Mucosa of gallbladder (tissue), 1 donor: ENCODE data around the gene DNAJC5. TPM values are rescaled to one million over a fixed set of nuclear protein-coding genes. Genes with fewer than 3 reads are reported as not detected.
A peak's percentile ranks its signal among the peaks of the same experiment; 100 is the strongest.

Experiments used
- DNase-seq: peaks from one replicate; pipeline ENCODE4 v3.0.0-alpha.2; 2020; ENCODE audit warnings: low spot score
- total RNA-seq: library from RNA; stranded (reverse); gene quantifications from one replicate; pipeline ENCODE4 v1.2.1, GENCODE V29; 2021
- donor health status: DM: no; HTN: no; CAD: no.

The DNAJC5 gene
- total RNA-seq, 1 donor from 2014 or later: 53.0 TPM

DNA sequence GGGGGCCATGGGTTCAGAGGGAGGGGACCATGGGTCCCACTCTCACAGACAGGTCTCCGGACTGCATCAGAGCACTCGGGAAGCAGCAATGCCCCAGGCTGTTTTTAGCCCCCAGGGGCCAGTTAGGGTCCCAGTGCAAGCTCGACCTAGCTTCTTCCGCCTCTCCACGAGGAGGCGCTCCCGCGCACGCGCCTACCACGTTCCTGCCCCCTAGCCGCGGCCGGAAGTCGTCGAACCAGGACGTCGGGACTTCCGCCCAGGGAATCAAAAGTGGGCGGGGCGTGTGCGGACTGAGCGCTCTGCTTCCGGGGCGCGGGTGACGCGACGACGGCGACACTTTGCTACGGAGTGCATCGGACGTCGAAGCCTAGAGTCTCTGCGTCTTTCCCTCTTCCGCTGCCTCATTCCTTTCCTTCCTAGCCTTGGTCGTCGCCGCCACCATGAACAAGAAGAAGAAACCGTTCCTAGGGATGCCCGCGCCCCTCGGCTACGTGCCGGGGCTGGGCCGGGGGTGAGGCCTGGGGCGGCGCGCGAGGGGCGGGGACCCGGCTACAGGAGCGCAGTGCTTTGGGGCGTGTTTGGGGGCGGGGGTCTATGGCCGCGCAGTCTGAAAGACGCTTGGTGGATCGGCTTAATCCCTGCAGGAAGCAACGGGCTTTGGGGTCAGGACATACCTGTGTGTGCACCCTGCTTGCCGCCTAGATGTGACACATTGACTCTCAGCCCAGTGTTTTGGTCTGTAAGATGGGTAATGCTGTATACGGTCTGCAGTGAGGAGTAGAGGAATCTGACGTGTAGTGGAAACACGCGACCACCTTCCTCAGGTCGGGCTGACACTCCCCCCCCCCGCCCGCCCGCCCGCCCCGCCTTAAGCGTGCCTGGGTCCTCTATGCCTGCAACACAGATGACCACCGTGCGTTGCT lies 86.1 kb downstream of the DNAJC5 start, which contains the start of gene PRPF6:
Gene PRPF6, plus strand, starts transcription at position 327 of the 923 bp plus-strand sequence. Its CDS starts 114 bp downstream, at position 441.
- DNase-seq: peak; percentile 94

DNA sequence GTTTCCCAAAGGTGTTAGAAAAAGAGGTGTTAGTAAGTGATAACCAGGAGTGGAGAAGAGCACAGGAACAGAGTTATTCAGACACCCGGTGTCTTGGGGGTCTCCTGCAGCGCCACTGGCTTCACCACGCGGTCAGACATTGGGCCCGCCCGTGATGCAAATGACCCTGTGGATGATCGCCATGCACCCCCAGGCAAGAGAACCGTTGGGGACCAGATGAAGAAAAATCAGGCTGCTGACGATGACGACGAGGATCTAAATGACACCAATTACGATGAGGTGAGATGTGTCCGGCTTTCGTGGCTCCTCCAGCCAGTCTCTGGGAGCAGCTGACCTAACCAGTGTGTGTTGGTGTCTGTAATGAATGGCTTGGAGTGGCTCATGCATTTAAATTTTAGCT lies 88.0 kb downstream of the DNAJC5 start:
- DNase-seq: no peak

Other genes starting within 250 kb of the DNAJC5 start
- 11.1 TPM for gene STMN3, start 241.7 kb upstream of the DNAJC5 start, total RNA-seq
- 30.2 TPM for gene RTEL1, start 236.8 kb upstream of the DNAJC5 start, total RNA-seq
- 3.2 TPM for gene TNFRSF6B, start 198.5 kb upstream of the DNAJC5 start, total RNA-seq
- 52.2 TPM for gene ARFRP1, start 187.2 kb upstream of the DNAJC5 start, total RNA-seq
- 34.7 TPM for gene ZGPAT, start 187.1 kb upstream of the DNAJC5 start, total RNA-seq
- 14.8 TPM for gene LIME1, start 158.5 kb upstream of the DNAJC5 start, total RNA-seq
- 93.6 TPM for gene SLC2A4RG, start 155.3 kb upstream of the DNAJC5 start, total RNA-seq
- 9.0 TPM for gene ZBTB46, start 63.9 kb upstream of the DNAJC5 start, total RNA-seq
- gene ABHD16B, start 33.6 kb upstream of the DNAJC5 start, total RNA-seq: not detected
- 72.3 TPM for gene TPD52L2, start 29.9 kb upstream of the DNAJC5 start, total RNA-seq
- gene UCKL1, start 61.3 kb downstream of the DNAJC5 start, total RNA-seq: 42.4 TPM
- gene ZNF512B, start 74.8 kb downstream of the DNAJC5 start, total RNA-seq: 26.1 TPM
- 12.7 TPM for gene SAMD10, start 84.5 kb downstream of the DNAJC5 start, total RNA-seq
- 74.7 TPM for gene PRPF6, start 86.0 kb downstream of the DNAJC5 start, total RNA-seq
- gene C20orf204, start 141.1 kb downstream of the DNAJC5 start, total RNA-seq: 1.7 TPM
- gene SOX18, start 154.5 kb downstream of the DNAJC5 start, total RNA-seq: 30.1 TPM
- 64.2 TPM for gene TCEA2, start 168.1 kb downstream of the DNAJC5 start, total RNA-seq
- gene RGS19, start 184.4 kb downstream of the DNAJC5 start, total RNA-seq: 18.2 TPM
- 1.7 TPM for gene OPRL1, start 185.0 kb downstream of the DNAJC5 start, total RNA-seq
- gene LKAAEAR1, start 189.3 kb downstream of the DNAJC5 start, total RNA-seq: not detected
- gene NPBWR2, start 212.4 kb downstream of the DNAJC5 start, total RNA-seq: not detected